ENCODE measurements around the gene NACC1. TPM values are rescaled to one million over a fixed set of nuclear protein-coding genes. Genes with fewer than 3 reads are reported as not detected.

Gene NACC1
- total RNA-seq, 1 experiment from 2014 or later, result 55.9 TPM

DNA sequence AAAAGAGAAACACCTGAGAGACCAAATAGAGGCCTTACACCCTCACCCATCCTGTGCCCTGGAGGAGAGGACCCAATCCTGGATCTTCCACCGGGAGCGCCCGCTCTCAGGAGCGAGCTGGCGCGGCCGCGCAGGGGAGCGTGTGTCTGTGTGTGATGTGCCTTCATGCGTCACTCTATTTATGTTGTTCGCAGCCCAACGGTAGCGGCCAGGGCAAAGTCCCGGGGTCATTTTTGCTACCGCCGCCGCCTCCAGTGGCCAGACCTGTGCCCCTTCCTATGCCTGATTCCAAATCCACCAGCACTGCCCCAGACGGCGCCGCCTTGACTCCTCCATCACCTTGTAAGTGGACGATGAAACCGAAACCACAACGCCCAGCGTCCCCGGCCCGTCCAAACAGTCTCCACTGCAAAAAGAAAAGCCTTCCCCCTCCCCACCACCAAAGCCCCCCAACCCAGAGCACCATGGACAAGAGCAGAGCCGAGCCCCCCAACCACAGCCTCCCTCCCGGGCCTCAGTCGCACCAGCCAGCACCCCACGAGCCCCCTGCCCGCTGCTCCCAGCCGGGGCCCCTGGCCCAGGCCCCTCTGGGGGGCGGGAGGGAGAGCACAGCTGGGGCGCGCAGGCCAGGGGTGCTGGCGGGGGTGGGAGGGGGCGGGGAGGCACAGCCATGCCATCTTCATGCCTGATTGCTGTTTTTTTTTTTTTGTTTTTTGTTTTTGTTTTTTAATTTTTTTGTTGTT is 30.1 kb upstream of the NACC1 start:
- Mint-ChIP-seq H3K9me3 (ENCODE audit: unreplicated experiment) (no peaks in the 10 kb centered on the region), H3K4me1 (ENCODE audit: insufficient read depth, unreplicated experiment) (no peaks in the 10 kb centered on the region), H3K4me3 (ENCODE audit: unreplicated experiment) (no peak overlapping the region), H3K27me3 (ENCODE audit: insufficient read depth, unreplicated experiment) (no peaks in the 10 kb centered on the region), H3K36me3 (ENCODE audit: insufficient read depth, unreplicated experiment) (peaks cover 11% of the 10 kb centered on the region), H3K27ac (ENCODE audit: low read depth, unreplicated experiment) (no peak overlapping the region)
- CTCF ChIA-PET, result no interaction called here
- no peak for DNase-seq (ENCODE audit: unreplicated experiment)
- intact Hi-C loops (cut with micrococcal nuclease), result no loop called here
- BruUV-seq (replicated peaks), result no TSS peak
- TF ChIP-seq, protein P1, sequence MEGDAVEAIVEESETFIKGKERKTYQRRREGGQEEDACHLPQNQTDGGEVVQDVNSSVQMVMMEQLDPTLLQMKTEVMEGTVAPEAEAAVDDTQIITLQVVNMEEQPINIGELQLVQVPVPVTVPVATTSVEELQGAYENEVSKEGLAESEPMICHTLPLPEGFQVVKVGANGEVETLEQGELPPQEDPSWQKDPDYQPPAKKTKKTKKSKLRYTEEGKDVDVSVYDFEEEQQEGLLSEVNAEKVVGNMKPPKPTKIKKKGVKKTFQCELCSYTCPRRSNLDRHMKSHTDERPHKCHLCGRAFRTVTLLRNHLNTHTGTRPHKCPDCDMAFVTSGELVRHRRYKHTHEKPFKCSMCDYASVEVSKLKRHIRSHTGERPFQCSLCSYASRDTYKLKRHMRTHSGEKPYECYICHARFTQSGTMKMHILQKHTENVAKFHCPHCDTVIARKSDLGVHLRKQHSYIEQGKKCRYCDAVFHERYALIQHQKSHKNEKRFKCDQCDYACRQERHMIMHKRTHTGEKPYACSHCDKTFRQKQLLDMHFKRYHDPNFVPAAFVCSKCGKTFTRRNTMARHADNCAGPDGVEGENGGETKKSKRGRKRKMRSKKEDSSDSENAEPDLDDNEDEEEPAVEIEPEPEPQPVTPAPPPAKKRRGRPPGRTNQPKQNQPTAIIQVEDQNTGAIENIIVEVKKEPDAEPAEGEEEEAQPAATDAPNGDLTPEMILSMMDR (IDR thresholded peaks at IDR 0.05; ENCODE audit: unreplicated experiment), result no peak
- POLR2A ChIA-PET, result no interaction called here

DNA sequence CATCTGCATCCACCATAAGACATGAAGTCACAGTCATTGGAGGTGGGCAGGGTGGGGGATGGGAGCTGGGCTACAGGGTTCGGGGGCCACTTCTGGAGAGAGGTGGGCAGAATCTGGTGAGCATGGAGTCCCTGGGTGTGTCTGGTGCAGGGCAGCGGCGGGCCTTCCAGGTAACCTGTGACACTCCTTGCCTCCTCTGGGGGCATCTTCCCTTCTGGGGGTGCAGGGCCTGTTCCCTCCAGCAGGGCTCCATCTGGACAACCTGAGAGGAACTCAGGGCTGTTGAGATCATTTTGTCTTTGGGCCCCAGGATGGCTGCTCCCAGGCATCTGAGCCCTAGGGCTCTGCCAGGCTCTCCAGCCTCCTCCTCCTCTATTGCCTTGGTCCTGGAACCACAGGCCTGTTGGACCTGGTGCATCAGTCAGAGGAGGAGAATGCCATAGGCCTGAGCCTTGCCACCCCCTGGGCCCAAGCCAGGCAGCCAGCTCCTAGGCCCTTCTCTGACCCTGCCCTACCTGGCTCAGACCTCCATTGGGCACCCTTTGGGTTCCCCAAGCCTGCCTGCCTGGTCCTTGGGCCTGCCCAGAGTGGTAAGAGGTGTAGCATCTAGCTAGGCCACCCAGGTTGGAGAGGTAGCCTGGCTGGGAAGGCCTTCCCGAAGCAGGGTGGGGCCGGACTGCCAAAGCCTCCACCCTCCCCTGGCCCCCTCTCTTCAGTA is 28.8 kb upstream of the NACC1 start:
- no peaks in the 10 kb centered on the region for H3K27me3 Mint-ChIP-seq (ENCODE audit: insufficient read depth, unreplicated experiment)
- intact Hi-C loops (cut with micrococcal nuclease), result no loop called here
- H3K9me3 Mint-ChIP-seq (ENCODE audit: unreplicated experiment), result no peaks in the 10 kb centered on the region
- H3K27ac Mint-ChIP-seq (ENCODE audit: low read depth, unreplicated experiment), result no peak overlapping the region
- POLR2A ChIA-PET, result no interaction called here
- TF ChIP-seq, protein P1 (IDR thresholded peaks at IDR 0.05; ENCODE audit: unreplicated experiment), result peak; percentile 27
- CTCF ChIA-PET, result interaction anchor here (0.6 to 7.6 kb wide), 2 partner anchors 34 to 111 kb away, joined by 3 to 97 read pairs; no protein-coding TSS in a partner anchor
- H3K36me3 Mint-ChIP-seq (ENCODE audit: insufficient read depth, unreplicated experiment), result peaks cover 11% of the 10 kb centered on the region
- no peaks in the 10 kb centered on the region for H3K4me1 Mint-ChIP-seq (ENCODE audit: insufficient read depth, unreplicated experiment)
- no peak overlapping the region for H3K4me3 Mint-ChIP-seq (ENCODE audit: unreplicated experiment)
- no peak for DNase-seq (ENCODE audit: unreplicated experiment)
- no TSS peak for BruUV-seq (replicated peaks)

DNA sequence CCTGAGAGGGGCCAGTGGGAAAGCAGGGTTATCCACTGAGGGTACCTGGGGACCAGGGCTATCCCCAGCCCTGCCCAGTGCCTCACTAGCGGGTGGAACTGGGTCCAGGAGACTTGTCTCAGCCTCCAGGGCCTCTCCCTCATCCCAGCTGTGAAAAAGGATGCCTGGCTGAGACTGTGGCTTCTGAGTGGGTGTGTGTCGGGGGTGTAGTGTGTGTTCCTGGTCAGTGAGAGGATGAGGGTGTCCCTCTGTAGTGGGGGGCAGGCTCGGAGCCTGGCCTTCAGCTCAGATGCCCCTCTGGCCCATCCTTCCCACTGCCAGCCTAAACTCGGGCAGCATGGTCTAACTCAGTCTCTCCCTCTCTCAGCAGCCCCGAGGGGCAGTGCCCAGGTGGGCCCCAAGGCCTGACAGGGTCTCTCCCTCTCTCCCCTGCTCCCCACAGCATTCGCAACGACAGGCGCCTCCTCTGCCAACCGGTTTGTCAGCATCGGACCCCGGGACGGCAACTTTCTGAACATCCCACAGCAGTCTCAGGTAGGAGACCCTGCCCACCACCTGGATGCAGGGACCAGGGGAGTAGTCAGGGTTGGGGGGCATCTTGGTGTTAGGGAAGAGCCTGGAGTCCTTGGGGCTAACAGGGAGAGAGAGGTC is 28.1 kb upstream of the NACC1 start:
- POLR2A ChIA-PET, result no interaction called here
- Mint-ChIP-seq H3K9me3 (ENCODE audit: unreplicated experiment) (no peaks in the 10 kb centered on the region), H3K4me3 (ENCODE audit: unreplicated experiment) (no peak overlapping the region), H3K4me1 (ENCODE audit: insufficient read depth, unreplicated experiment) (no peaks in the 10 kb centered on the region), H3K27me3 (ENCODE audit: insufficient read depth, unreplicated experiment) (no peaks in the 10 kb centered on the region), H3K36me3 (ENCODE audit: insufficient read depth, unreplicated experiment) (peaks cover 11% of the 10 kb centered on the region), H3K27ac (ENCODE audit: low read depth, unreplicated experiment) (no peak overlapping the region)
- intact Hi-C loops (cut with micrococcal nuclease), result no loop called here
- TF ChIP-seq, protein P1 (IDR thresholded peaks at IDR 0.05; ENCODE audit: unreplicated experiment), result no peak
- CTCF ChIA-PET, result interaction anchor here (0.6 to 7.6 kb wide), 2 partner anchors 34 to 111 kb away, joined by 3 to 97 read pairs; no protein-coding TSS in a partner anchor
- DNase-seq (ENCODE audit: unreplicated experiment), result no peak
- BruUV-seq (replicated peaks), result no TSS peak
